ENCODE measurements around the gene KCNJ16.

The KCNJ16 gene

DNA sequence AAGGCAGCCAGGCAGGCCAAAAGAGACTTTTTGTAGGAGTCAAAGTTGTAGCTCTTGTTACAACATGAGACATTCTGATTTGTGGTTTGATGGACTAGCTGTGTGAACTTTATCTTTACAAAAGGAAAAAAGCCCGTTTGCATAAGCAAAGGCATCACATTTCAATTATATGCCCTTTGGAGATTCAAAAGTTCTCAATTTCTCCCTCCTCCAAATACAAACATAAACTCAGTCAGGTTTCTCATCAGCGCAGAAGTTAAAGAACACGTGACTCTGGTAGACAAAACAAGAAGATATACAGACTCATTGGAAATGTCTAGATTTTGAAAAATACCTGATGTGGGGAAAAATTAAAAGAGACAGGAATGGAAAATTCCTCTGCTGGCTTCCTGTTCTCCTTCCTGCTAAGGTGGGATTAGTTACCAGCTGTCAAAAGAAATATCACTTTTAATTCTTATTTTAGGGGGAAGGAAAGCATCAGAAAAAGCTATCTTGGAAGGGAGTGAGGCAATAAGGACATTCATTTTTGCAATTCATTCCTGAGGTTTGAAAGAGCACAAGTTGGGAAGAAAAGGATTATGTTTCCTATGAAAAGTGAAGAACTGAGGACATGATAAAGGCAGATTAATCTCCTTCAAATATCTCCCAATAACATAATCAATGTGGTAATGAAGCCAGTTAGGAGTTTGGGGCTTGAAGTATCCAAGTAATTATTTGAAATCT lies 4.6 kb upstream of the KCNJ16 start:
- DNase-seq = no peak

DNA sequence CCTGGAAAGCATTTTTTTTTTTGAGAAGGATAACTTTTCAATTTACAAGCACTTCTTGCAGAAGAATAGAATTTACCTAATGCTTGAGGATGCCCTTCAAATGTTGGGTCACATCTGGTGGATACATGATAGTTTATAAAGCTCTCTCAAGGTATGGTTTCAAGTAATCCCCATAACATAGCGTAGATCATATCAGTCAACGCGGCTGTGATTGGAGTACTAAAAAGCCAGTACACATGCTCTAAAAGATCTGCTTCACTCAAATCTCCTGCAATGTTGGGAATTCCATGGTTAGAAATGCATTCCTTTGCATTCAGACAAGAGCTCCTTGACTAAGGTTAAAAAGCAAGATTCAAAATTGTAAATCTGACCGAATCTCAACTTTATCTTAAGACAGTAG lies 3.9 kb upstream of the KCNJ16 start:
- DNase-seq = no peak

DNA sequence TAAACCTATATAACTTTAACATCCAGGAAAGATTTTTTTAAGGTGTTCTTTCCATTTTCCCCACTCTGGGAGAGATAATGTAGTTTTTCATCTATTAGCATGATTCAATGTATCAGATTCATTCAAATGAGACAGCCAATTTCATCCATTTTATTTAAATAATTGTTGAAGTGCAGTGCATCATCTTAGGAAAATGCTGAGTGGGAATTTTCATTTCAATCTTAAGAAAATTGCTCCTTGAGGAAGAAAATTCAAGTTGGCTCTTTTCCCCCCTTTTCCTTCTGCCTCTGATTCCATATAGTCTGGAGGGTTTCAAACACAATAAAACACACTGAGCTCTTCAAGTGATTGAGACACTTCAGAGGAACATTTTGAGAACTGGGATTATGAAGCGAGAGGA lies 3.4 kb upstream of the KCNJ16 start:
- no peak for DNase-seq

DNA sequence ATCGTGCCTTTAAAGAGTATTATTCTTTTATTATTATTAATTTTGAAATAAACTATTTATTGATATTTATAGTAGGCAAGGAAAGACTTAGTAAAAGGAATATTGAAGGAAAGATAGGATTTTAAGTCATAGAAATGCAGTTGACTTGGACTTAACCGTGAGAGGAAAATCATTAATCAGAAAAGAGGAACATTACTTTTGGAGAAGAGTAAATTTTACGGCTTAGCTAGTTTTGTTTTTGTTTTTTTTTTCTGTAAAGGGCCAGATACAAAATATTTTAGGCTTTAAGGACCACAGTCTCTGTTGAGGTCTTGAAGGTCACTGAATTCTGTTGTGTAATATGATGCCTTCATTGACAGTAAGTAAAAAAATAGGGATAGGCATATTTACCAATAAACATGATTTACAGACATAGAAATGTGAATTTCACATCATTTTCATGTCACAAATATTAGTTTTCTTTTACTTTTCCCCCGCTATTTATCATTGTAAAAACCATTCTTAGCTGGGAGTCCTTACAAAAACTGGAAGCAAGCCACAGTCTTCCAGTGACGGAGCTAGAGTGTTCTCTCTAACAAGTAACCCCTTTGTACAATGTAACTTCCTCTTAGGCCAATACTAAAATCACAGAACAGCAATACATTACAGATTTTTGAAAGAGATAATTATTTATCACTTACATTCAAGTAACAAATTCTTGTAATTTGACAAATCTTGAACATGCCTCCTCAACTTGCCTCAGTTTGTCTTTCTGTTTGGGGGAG lies 2.3 kb upstream of the KCNJ16 start:
- no peak for DNase-seq

DNA sequence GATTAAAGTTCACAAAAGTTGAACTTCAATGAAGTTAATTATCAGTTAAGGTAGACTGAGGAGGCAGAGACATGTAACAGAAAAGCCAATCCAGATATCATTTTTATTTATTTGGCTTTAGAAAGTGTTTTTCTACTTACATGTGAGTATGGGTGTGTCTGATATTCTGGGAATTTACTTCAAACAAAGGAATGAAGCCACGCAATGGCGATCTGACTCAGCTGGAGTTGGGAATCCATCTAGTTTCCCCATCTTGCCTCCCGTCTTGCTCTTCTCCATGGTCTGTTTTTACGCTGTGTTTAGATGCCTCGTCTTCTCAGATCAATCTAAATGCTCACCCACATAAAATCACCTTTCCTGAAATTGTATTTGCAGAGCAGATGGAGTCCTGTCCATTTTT lies 1.7 kb upstream of the KCNJ16 start:
- DNase-seq = no peak

DNA sequence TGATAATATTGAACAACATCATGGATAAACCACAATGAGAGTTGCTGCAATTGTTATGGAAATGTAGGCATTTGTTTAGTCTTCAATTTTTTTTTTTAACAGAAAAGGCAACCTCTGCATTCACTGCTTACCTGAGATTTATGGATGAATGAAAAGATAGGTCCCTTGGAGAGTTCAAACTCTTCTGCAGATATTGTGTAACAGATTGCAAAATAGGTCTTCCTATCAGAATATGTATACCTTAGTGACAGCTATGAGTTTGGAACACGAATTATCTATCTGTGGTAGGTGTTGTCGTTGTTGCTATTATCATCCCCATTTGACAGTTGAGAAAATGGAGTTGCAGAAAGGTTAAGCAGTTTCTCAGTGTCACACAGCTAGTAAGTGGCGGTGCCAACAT lies 1.2 kb upstream of the KCNJ16 start:
- DNase-seq = no peak

DNA sequence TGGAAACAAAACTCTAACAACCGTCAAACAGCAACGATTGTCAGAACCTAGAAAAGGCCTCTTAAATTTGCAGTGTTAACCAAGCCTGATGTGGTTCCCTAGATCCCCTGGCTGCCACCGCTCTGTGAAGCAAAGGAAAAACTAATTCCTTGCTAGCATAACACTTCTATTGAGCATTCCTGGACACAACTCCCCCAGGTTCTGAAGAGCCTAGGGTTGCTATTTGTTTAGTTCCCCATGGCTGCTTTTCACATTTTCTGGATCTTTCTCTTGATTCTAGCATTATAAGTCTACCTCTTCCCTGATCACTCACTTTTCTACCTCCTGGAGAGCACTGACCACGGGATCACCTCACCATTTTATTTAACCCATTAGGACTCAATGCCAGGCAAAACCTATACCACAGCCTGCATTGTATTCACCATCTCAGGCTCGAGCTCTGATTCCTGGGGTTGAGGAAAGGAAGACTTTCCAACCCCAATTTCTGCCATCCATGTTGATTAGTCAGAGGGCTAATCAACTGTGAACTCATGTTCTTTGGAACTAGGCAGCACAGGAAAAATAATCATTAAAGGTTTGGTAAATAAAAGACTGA lies 692 bp upstream of the KCNJ16 start:
- no peak for DNase-seq

DNA sequence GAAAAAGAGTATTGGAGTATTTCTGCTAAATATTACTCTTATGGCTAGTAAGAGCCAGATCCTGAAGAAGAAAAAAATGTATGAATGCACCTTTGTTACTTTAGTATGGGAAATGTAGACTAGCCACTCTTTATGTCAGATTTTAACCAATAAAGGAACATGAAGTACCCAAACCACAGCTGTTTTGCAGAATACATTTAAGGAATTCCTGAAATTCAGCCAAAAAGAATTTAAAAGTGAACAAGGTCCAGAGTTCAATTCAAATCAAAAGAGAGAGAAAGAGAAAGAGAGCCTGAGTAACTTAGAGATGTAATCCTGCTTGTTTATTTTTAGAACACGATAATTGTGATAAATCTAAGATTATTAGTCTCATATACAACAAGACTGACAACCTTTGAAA lies 1.2 kb downstream of the KCNJ16 start:
- DNase-seq = no peak

DNA sequence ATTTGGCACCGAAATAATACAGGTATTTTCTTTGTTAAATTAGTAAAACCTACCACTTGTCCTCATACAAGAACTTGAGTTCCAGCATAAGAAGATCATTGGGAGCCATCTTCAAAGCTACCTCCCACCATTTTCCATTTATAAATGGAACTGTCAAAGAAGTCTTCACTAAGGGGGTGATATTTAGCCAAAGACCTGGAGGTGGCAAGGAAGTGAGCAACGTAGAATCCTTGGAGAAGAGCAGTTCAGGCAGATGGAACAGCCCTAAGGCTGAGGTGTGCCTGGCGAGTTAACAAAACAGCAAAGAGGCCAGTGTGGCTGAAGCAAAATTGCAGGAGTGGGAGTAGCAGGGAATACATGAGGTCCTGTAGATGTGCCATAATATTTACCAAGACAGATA lies 1.8 kb downstream of the KCNJ16 start:
- no peak for DNase-seq

DNA sequence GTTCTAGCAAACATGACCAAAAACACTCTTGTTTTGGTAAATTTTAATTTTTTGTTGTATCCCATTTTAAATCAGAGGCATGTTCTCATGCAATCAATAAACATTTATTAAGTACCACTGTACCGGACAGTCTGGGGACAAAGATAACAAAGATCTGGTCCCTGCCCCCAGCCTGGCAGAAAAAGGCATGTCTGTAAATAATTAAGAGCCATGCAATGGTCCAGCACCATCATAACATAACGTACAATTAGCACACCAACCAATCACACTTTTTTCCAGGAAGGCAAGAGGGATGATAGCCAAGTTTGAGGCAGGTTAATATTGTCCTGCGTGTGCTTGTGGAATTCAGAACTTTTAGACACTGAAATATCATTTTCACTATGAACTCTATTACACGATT lies 3.5 kb downstream of the KCNJ16 start:
- no peak for DNase-seq

DNA sequence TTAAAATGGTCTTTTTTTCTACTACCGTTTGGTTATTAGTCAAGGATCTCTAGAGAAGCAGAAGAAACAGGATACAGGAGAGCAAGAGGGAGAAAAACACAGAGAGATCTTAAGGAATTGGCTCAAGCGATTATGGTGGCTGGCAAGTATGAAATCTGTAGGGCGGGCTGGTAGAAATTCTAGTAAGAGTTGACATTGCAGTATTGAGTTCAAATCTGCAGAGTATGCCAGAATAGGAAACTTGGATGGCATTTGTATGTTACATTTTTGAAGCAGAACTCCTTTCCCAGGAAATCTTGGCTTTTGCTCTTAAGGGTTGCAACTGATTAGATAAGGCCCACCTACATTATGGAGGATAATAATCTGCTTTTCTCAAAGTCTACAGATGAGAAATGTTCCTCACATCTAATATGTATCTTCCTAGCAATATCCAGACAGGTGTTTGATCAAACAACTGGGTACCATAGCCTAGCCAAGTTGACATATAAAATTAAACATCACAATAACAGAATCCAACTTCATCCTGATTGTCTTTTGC lies 4.0 kb downstream of the KCNJ16 start:
- DNase-seq = no peak

DNA sequence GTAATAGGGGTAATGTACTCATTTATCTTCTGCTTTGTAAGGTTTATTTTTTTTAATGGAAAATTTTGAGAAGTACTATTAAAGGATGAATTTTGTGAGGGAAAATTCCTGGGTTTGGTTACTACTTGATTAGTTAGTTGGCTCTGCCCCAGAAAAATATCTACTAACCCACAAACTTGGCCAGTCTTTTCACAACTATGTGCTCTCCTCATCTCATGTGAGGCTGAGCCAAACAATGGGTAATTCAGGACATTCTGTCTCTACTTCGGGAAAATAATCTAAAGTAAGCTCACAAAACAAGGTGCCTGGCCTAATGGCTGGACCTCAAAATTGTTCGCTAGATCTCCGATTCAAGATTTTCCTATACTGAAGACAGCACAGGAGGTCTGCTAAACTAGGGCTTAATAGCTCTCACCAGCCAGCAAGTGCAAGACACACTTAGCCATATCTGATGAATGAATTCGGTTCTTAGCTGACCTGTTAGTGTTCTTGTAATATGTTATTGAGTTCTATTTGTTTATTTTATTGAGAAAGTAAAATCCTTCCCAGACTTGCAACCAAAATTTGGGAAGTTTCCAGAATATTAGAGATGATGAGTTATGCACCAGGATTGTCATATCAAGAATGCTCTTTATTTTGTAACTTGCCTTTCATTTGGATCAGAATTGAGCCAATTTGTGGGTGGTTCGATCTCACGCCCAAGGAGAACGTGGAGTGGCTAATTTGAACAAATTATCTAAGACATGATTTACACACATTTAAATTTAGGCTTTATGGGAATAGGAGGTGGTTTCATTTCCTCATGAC lies 5.7 kb downstream of the KCNJ16 start:
- no peak for DNase-seq

DNA sequence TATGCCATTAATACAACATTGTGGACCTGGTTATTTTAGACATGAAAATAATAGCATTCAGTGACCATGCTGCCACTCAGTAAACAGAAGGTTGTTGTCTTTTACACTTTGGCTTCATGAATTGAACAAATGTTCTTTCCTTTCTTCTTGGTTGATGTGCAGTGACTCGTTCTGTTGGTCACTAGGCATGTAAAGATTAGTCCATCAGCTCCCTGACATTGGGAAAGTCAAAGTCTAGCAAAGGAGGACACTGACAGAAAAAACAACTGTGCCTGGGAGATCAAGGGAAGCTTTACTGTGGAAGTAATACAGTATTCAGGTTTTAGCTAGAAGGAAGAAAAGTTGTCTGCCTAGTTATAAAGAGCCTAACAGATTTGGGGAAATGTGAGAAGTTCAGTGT lies 6.9 kb downstream of the KCNJ16 start:
- DNase-seq = no peak

DNA sequence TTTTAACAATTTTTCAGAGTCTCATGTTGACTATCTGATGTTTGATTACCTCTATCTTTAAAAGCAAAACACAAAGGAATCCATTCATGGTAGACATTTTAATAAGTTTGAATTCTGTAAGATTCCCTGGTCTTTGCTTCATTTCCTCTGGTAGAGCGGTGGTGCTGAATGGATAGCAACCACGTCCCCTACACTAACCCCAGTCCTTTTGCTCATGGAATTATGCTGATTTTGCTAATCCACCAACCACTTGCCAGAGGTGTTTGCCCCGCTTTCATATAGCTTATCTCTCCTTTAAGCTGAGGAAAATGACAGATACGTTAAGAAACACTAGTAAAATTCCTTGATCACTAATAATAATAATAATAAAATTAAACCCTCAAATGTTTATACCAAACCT lies 9.5 kb downstream of the KCNJ16 start:
- DNase-seq = no peak

DNA sequence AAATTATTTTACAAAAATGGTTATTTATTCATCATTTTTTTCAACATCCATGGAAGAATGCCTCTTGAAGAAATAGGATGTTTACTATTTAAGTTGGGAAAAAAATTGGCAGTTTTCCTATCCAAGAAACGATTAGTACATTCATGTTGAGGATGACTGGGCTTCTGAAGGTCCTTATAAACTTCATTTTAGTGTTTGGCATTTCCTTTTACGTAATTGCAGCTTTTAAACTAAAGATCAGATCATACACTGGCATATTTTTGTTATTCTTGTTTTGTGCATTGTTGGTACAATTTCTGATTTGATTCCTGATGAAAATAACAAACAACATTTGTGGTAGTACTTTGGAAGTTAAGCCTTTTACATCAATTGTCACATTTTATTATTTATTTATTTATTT lies 11.5 kb downstream of the KCNJ16 start:
- DNase-seq = no peak

DNA sequence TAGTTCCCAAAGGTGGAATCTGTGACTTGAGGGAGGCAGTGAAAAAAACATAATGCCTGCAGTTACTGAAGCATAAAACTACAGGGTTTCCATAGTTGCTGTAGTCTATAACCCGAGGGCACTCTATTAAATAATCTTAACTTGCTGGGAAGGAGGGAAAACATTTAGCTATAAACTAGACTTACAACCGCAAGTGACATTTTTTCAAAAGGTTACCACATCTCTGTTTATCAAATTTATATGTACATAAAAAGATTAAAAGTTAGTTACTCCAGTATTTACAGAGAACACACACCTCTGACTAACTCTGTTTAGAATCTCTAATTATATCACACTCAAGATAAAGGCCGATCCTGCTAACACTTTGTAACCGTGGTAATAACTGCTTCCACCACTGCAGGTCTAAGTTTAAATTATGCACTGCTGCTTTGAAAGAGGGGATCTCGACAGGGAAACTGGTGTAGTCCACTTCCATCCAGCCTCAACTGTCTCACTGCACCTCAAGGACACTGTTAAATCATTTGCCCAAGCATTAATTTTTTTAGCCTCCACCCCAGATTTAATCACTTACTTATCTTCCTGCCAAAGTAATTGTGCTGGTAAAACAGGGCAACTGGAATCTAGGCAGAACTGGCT lies 14.6 kb downstream of the KCNJ16 start:
- DNase-seq = no peak

DNA sequence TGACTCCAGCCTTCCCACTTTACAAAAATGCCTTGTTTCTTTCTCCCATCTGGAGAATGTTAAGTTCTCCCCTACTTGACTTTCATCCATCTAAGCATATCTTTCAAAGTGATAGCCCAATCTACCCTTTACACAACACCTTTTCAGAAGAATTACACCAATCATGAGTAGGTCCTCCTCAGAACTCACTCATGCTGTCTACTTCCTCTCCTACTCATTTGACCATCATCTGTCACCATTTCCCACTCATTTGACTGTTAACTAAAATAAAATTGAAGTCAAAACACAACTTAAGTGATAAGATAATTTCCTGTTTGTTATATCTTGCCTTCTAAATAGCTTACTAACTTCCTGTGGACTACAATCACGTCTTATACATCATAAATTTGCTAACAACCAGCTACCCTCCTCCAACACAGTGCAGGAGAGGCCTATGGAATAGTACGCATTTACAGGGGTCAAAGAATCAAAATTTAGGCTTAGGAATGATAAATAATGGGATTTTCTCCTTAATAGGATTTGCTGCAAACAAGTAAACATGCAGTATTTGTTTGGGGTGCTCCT lies 16.1 kb downstream of the KCNJ16 start:
- no peak for DNase-seq

DNA sequence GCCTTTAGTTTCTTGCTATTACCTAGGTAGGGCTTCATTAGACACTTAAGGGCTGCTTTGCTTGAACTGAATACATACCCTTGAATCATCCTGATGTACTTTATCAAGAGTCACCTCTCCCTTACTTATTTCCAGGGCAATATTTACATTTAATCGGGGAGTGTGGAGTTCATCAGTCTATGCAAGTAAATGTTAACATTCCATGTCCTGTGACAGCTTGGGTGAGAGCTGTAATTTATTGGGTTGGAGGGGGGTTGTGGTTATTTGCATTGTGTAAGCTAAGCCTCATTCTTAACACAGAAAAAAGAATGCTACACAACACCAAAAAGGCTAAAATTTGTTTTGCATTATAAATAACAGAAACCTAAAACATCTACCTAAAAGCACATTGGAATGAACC lies 16.7 kb downstream of the KCNJ16 start:
- no peak for DNase-seq

DNA sequence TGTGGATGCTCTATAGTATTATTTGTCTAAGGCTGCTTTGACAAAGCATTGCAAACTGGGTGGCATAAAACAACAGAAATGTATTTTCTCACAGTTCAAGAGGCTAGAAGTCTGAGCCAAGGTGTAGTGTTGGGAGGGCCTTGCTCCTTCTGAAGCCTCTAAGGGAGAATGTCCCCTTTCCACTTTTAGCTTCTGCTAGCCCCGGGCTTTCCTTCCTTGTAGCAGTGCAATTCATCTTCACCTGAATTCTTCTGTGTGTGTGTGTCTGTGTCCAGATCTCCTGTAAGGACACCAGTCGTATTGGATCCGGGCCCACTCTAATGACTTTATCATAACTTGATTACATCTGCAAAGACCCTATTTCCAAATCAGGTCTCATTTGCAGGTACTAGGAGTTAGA lies 18.1 kb downstream of the KCNJ16 start:
- no peak for DNase-seq

DNA sequence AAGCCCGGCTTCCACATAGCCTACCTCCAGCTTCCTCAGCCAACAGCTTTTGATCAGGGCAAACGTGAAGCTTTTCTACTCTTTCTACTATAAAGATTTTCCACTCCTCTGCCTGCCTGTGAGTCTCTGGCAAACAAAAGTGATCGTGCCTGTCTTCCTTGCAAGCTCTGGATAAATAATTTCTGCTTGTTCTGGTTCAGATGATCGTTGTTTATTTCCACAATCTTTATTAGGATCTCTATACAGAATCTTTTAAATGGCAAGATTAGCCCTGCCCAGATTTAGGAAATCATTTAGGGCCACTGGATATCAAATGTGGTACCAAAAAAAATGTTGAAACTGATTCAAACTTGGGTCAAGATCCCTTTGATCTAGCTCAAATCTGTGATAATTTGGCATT lies 20.4 kb downstream of the KCNJ16 start:
- DNase-seq = no peak

DNA sequence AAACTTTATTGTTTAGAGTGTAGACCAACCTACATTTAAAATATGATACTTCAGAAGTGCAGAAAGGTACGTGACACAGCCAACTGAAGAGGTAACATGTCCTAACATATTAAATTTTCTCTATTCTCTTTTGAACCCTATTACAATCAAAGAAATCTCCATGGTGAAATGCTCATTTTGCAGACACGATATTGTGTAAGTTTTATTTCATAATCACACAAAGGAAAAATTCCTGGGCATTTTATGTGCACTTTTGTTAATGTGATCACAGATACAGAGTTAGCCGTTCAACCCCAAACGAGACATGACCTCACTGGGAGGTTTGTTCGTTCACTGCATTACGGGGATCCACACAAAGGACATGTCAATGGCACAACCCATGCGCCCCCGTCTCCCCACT lies 21.8 kb downstream of the KCNJ16 start:
- DNase-seq = no peak

DNA sequence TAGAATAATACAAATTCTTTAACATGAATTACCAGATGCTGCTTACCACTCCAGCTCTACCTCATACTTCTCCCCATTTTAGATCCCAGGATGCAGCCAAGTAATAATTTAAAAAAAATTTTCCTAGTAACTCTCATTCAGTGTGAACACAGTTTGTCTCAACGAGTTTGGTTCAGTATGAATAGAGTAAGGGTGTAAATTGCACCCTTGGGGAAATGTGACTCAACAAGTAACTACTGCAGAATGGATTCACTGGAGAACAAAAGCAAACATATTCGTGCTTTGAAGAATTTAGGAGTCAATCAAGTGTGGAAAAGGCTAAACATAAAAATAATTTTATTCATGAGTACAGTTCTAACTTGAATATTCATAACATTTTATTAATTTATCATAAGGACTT lies 23.0 kb downstream of the KCNJ16 start:
- DNase-seq = no peak
